B cell (primary cell): ENCODE data around the gene ELMOD3. TPM values are rescaled to one million over a fixed set of nuclear protein-coding genes. Genes with fewer than 3 reads are reported as not detected.
"Not testable (repeated sequence)": the region's sequence is repeated elsewhere in the genome, so short reads cannot be mapped to it uniquely, and the experiment has no call there.

Experiments
- ATAC-seq: fragments of 200-7000 bp; cut with Tn5 transposase; one replicate; pipeline ENCODE4 v1.10.0; 2021; ENCODE audit warnings: low read depth, mild to moderate bottlenecking, moderate number of reproducible peaks, moderate library complexity
- CTCF ChIA-PET: fragments of 350-600 bp; sonication (Branson Sonifier 250); formaldehyde crosslinking; loops from one replicate; lab custom pipeline; 2021; ENCODE audit warnings: antibody characterized with exemption, inconsistent platforms; lab: Charles Lee
- POLR2A ChIA-PET: fragments of 350-600 bp; sonication (Branson Sonifier 250); formaldehyde crosslinking; loops from one replicate; lab custom pipeline; 2021; ENCODE audit warnings: antibody characterized with exemption; lab: Charles Lee
- DNase-seq: peaks from one replicate; pipeline ENCODE4 v3.0.0; 2013
- H2AFZ ChIP-seq: 2 replicates; pipeline ENCODE4 v1.6.1; 2012; ENCODE audit warnings: mild to moderate bottlenecking, low read depth, low read length; ENCODE audit not compliant: insufficient read depth, poor library complexity, severe bottlenecking
- H3K27ac ChIP-seq, 2 donors: 1 replicate in 1 of 2; 2 replicates in 1 of 2; pipeline ENCODE4 v1.5.1; 2012 to 2013; ENCODE audit warnings: low read length in 2 of 2, mild to moderate bottlenecking in 2 of 2, moderate library complexity in 1 of 2
- H3K27me3 ChIP-seq, 4 experiments: fragments of 200-600 bp in 1 of 4; sonication (generic) in 1 of 4; replicated peaks in 1 of 4; 1 replicate in 2 of 4; 2 replicates in 2 of 4; pipeline versions ENCODE4 v1.6.1 to v1.7.0; 2013 to 2016; ENCODE audit warnings: low read length in 3 of 4, mild to moderate bottlenecking in 2 of 4, mixed read lengths in 1 of 4, moderate library complexity in 1 of 4; ENCODE audit not compliant: insufficient read depth in 4 of 4, control insufficient read depth in 3 of 4; ENCODE audit errors: control extremely low read depth in 1 of 4
- H3K36me3 ChIP-seq, 2 experiments: replicated peaks in 1 of 2; 1 replicate in 1 of 2; 2 replicates in 1 of 2; pipeline versions ENCODE4 v1.6.1 to v1.7.1; 2013; ENCODE audit warnings: low read length in 1 of 2; ENCODE audit not compliant: insufficient read depth in 2 of 2, control insufficient read depth in 1 of 2; ENCODE audit errors: control extremely low read depth in 1 of 2, extremely low read depth in 1 of 2
- H3K4me1 ChIP-seq, 2 donors: fragments of 200-600 bp in 1 of 2; sonication (generic) in 1 of 2; 1 replicate in 1 of 2; 2 replicates in 1 of 2; pipeline versions ENCODE4 v1.5.1 to v1.6.1; 2013 to 2017; ENCODE audit warnings: low read length in 2 of 2; ENCODE audit not compliant: control insufficient read depth in 2 of 2, insufficient read depth in 2 of 2
- H3K4me2 ChIP-seq: replicated peaks from 2 replicates; pipeline ENCODE3; 2012; ENCODE audit warnings: mild to moderate bottlenecking, low read depth, low read length; ENCODE audit not compliant: poor library complexity, severe bottlenecking
- H3K4me3 ChIP-seq, 5 experiments: fragments of 200-600 bp in 1 of 5; sonication (generic) in 1 of 5; 1 replicate in 3 of 5; 2 replicates in 2 of 5; pipeline versions ENCODE4 v1.5.1 to v1.7.0; 2011 to 2016; ENCODE audit warnings: low read length in 4 of 5, mild to moderate bottlenecking in 4 of 5, low read depth in 2 of 5, control low read depth in 1 of 5, moderate library complexity in 1 of 5; ENCODE audit not compliant: insufficient read depth in 1 of 5; ENCODE audit errors: control extremely low read depth in 1 of 5, extremely low read depth in 1 of 5
- H3K79me2 ChIP-seq: fragments of 200-600 bp; sonication (generic); one replicate; pipeline ENCODE4 v1.6.0; 2016; ENCODE audit warnings: low read length; ENCODE audit not compliant: control insufficient read depth, insufficient read depth
- H3K9ac ChIP-seq: fragments of 200-600 bp; sonication (generic); 2 replicates; pipeline ENCODE4 v1.6.1; 2017; ENCODE audit warnings: mild to moderate bottlenecking, low read length, moderate library complexity
- H3K9me3 ChIP-seq, 3 donors: one replicate each; pipeline versions ENCODE4 v1.6.1 to v1.7.1; 2013; ENCODE audit warnings: low read length in 2 of 3; ENCODE audit not compliant: control insufficient read depth in 2 of 3, insufficient read depth in 1 of 3; ENCODE audit errors: control extremely low read depth in 1 of 3
- H4K20me1 ChIP-seq: 2 replicates; pipeline ENCODE4 v1.6.0; 2012; ENCODE audit warnings: mild to moderate bottlenecking, low read length; ENCODE audit not compliant: insufficient read depth, control insufficient read depth, poor library complexity, severe bottlenecking
- H3K27ac Mint-ChIP-seq: one replicate; pipeline ENCODE4 v1.8.0; 2021; ENCODE audit warnings: mixed read lengths
- H3K27me3 Mint-ChIP-seq: one replicate; pipeline ENCODE4 v1.8.0; 2021; ENCODE audit warnings: mixed read lengths
- H3K4me1 Mint-ChIP-seq: one replicate; pipeline ENCODE4 v1.8.0; 2021; ENCODE audit warnings: mixed read lengths
- H3K4me3 Mint-ChIP-seq: one replicate; pipeline ENCODE4 v1.8.0; 2021; ENCODE audit warnings: mixed read lengths
- H3K9me3 Mint-ChIP-seq: one replicate; pipeline ENCODE4 v1.8.0; 2022; ENCODE audit warnings: mixed read lengths; ENCODE audit not compliant: insufficient read depth
- CTCF ChIP-seq: fragments of 200-600 bp; IDR thresholded peaks from one replicate; pipeline ENCODE4 v1.8.0; 2022; ENCODE audit warnings: antibody characterized with exemption, mild to moderate bottlenecking
- EZH2 ChIP-seq: IDR thresholded peaks from 2 replicates; pipeline ENCODE4 v1.6.1; 2012; ENCODE audit warnings: borderline replicate concordance, low read depth, mild to moderate bottlenecking, moderate library complexity, low read length; ENCODE audit not compliant: insufficient read depth, poor library complexity, severe bottlenecking
- WGBS: methylation state at CpG from one replicate; pipeline ENCODE4 v1.1.5; 2013; ENCODE audit warnings: missing lambda C conversion rate; ENCODE audit not compliant: insufficient coverage; 5-methylcytosine and 5-hydroxymethylcytosine counted together
- intact Hi-C: fragments of 100-400 bp; cut with micrococcal nuclease; formaldehyde crosslinking; loops from one replicate; pipeline ENCODE4 v1.10.0; 2022
- polyA plus RNA-seq: library from polyadenylated mRNA; depleted of rRNA; stranded (reverse); fragments of >200 nt; gene quantifications from 2 replicates; pipeline ENCODE4 v1.2.3, GENCODE V29; 2012
- total RNA-seq, 2 donors: library from RNA; stranded (reverse); fragments of 120-200 nt in 1 of 2; gene quantifications; 1 replicate in 1 of 2; 2 replicates in 1 of 2; pipeline versions ENCODE4 v1.2.3 to v1.2.4, GENCODE V29; 2013 to 2022

Gene ELMOD3
- total and polyA plus RNA-seq, 2 donors (not counting 1 experiment from before 2014, with no cell fraction given): 34.3 to 57.6 TPM

GRCh38 chr2:85341269-85342029 is 13.1 kb upstream of the ELMOD3 start:
- Histone ChIP-seq H3K79me2 (no peaks in the 10 kb centered on the region), H3K36me3 (peaks cover 0 to 14% of the 10 kb centered on the region in 2 experiments), H3K9ac (no peak overlapping the region), H3K4me2 (no peak overlapping the region), H3K4me1 (no peaks in the 10 kb centered on the region), H2AFZ (no peak overlapping the region), H3K9me3 (no peaks in the 10 kb centered on the region), H3K4me3 (no peak overlapping the region), H3K27me3 (no peaks in the 10 kb centered on the region), H3K27ac (no peak overlapping the region), H4K20me1 (no peaks in the 10 kb centered on the region)
- Mint-ChIP-seq H3K27ac (no peak overlapping the region), H3K9me3 (no peaks in the 10 kb centered on the region), H3K4me3 (no peak overlapping the region), H3K27me3 (no peaks in the 10 kb centered on the region), H3K4me1 (no peaks in the 10 kb centered on the region)
- 97% methylated on average over 24 of the region's 30 CpGs for WGBS
- no peak for TF ChIP-seq CTCF
- no peak for TF ChIP-seq EZH2
- intact Hi-C loops: no loop called here
- ATAC-seq (no peak), DNase-seq (no peak)
- ChIA-PET CTCF (no interaction called here), POLR2A (no interaction called here)

- Histone ChIP-seq H3K4me2 (no peak overlapping the region), H3K79me2 (no peaks in the 10 kb centered on the region), H3K9me3 (no peaks in the 10 kb centered on the region), H3K36me3 (peaks cover 0 to 14% of the 10 kb centered on the region in 2 experiments), H3K4me1 (no peaks in the 10 kb centered on the region), H3K27ac (no peak overlapping the region), H2AFZ (no peak overlapping the region), H3K27me3 (no peaks in the 10 kb centered on the region), H3K4me3 (no peak overlapping the region), H4K20me1 (no peaks in the 10 kb centered on the region), H3K9ac (no peak overlapping the region)
- Mint-ChIP-seq H3K27ac (peak overlapping the region; percentile 20), H3K9me3 (no peaks in the 10 kb centered on the region), H3K4me1 (no peaks in the 10 kb centered on the region), H3K27me3 (no peaks in the 10 kb centered on the region), H3K4me3 (no peak overlapping the region)
- WGBS: 100% methylated on average over 2 of the region's 3 CpGs
- intact Hi-C loops: no loop called here
- ATAC-seq (no peak), DNase-seq (no peak)
- ChIA-PET POLR2A (no interaction called here), CTCF (no interaction called here)
- TF ChIP-seq CTCF (no peak), EZH2 (no peak)
These were observed 12.4 kb upstream of the ELMOD3 start for GRCh38 chr2:85342156-85342555.

- H3K4me1 Mint-ChIP-seq, H4K20me1 ChIP-seq, H3K27ac Mint-ChIP-seq, H3K27ac ChIP-seq, H2AFZ ChIP-seq, H3K27me3 ChIP-seq, CTCF ChIA-PET, H3K4me3 Mint-ChIP-seq, DNase-seq, H3K9ac ChIP-seq, intact Hi-C loops, H3K9me3 ChIP-seq, H3K79me2 ChIP-seq, H3K4me3 ChIP-seq, H3K27me3 Mint-ChIP-seq, H3K4me2 ChIP-seq, ATAC-seq, H3K4me1 ChIP-seq, POLR2A ChIA-PET, H3K9me3 Mint-ChIP-seq: not testable (repeated sequence)
- 96% methylated on average over 9 of the region's 10 CpGs for WGBS
- H3K36me3 ChIP-seq: peaks cover 0 to 21% of the 10 kb centered on the region in 2 experiments
These were observed 11.2 kb upstream of the ELMOD3 start for GRCh38 chr2:85343207-85343895.
